Limb (tissue), 2 donors: ENCODE measurements around the gene PEAK1.
A peak's percentile ranks its signal among the peaks of the same experiment; 100 is the strongest.

Source experiments
- DNase-seq, 2 donors: peaks; one replicate each; pipeline ENCODE4 v3.0.0-alpha.2; 2016; ENCODE audit errors: extremely low spot score in 2 of 2

PEAK1 gene, protein sequence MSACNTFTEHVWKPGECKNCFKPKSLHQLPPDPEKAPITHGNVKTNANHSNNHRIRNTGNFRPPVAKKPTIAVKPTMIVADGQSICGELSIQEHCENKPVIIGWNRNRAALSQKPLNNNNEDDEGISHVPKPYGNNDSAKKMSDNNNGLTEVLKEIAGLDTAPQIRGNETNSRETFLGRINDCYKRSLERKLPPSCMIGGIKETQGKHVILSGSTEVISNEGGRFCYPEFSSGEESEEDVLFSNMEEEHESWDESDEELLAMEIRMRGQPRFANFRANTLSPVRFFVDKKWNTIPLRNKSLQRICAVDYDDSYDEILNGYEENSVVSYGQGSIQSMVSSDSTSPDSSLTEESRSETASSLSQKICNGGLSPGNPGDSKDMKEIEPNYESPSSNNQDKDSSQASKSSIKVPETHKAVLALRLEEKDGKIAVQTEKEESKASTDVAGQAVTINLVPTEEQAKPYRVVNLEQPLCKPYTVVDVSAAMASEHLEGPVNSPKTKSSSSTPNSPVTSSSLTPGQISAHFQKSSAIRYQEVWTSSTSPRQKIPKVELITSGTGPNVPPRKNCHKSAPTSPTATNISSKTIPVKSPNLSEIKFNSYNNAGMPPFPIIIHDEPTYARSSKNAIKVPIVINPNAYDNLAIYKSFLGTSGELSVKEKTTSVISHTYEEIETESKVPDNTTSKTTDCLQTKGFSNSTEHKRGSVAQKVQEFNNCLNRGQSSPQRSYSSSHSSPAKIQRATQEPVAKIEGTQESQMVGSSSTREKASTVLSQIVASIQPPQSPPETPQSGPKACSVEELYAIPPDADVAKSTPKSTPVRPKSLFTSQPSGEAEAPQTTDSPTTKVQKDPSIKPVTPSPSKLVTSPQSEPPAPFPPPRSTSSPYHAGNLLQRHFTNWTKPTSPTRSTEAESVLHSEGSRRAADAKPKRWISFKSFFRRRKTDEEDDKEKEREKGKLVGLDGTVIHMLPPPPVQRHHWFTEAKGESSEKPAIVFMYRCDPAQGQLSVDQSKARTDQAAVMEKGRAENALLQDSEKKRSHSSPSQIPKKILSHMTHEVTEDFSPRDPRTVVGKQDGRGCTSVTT (N-terminal part only)

DNA sequence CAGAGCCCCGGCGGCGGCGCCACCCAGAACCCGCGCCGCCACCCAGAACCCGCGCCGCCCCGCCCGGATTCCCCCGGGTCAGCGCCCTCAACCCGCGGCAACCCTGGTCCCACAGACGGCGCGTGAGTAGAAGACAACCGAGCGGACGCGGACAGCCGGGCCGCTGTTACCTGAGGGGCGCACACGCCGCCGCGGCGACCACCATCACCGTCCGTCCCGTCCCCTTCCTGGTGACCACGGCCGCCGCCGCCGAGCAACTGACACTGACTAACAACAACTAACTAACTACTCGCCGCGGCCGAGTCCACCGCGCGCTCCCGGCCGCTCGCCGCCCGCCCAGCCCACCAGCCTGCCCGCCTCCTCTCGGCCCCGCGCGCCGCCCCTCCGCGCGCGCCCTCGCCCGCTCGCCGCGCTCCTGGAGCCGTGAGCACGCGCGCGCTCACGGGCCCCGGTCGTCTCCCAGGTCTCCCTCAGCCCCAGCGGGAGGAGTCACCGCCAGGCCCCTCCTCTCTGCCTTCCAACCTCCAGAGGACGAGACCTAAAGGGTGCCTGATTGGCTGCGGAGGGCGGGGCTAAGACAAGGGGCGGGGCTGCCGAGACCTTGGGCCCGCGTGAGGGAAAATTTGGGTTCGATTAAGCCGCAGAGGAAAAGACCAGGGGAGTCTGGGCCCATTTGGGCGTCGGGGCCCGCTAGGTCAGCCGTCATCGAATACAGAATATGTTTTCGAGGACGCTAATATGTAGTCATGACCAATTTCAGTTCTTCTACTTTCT lies at the start of gene PEAK1:
Gene PEAK1, minus strand, starts transcription at position 269 of the 774 bp plus-strand sequence. CDS start 238,178 bp downstream, outside the sequence.
- peak; percentile 97 to 99 for DNase-seq

DNA sequence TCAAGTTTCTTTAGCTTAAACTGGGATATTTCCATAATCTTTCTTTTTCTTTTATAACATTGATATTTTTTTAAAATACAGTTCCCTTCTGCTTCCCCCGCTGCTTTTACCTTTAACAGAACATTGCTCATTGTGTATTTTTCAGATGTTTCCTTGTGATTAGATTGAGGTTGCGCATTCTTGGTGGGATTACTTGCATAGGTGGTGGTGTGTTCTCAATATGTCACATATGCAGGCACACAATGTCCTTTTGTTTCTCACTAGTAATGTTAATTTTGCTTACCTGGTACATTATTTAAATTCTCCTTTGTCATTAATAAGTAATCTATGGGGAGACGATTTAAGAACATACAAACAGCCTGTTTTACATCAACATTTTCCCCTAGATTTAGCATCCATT lies 49.0 kb upstream of the PEAK1 start:
- no peak for DNase-seq

DNA sequence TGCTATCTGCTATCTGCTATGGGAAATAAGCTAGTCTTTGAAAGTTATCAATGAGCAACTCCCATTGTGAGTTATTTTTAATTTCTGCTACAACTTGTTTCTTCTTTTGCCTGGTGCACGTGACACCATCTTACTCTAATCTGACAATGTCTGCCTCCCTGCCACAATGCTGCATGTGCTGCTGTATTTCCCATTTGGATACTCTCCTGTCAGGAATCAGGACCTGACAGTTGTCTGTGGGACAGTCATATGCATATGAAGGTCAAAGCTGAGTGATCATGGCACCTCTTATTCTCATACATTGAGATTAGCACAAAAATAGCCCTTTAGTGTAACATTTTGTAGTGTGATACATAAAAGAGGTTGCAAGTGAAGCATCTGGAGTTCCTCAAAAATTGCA lies 46.6 kb upstream of the PEAK1 start:
- no peak for DNase-seq

DNA sequence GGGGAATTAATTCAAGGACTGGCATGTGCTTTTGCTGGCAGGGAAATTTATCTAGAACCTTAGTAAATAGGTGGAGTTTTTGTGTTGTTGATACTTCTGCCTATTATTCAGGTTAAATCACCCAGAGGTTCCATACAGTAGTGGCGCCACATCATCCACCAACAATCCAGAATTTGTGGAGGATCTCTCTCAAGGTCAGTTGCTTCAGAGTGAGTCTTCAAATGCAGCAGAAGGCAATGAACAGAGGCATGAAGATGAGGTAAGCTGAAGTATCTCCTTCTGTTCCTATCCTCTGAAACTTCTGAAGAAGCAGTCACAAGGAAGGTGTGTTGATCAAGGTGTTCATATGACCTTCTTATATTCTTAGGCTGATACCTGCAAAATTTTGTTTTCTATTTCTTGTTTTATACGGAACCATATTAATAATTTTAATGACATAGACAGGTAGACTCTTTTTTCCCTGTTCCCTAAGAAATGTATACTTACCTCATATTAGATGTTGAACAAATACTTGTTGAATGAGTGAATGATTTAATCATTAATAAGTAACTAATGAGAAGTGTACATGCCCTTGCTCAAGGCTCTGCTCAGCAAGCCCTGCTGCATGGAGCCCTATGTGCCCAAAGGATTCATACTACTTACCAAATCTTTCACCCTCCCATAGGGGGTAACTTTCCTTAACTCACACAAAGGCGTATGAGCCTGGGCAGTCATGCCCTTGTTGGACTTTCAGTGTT lies 44.4 kb upstream of the PEAK1 start:
- no peak for DNase-seq

DNA sequence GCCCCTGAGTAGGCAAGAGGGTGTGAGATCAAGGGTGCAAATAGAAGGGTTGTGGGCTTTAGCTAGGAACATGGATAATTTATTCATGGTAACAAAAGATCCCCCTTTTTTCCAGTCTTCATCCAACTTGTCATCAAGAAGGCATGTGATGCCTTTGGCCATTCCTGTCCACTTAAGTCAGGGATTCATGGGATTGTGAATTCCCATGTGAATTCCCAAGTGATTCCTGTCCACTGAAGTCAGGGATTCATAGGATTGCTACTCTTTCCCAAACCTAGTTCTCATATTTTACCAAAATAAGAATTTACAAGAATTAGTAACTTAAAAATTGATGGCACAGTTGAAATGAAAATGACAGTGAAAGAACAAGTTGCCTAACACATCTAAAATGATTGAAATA lies 41.6 kb upstream of the PEAK1 start:
- DNase-seq = no peak

DNA sequence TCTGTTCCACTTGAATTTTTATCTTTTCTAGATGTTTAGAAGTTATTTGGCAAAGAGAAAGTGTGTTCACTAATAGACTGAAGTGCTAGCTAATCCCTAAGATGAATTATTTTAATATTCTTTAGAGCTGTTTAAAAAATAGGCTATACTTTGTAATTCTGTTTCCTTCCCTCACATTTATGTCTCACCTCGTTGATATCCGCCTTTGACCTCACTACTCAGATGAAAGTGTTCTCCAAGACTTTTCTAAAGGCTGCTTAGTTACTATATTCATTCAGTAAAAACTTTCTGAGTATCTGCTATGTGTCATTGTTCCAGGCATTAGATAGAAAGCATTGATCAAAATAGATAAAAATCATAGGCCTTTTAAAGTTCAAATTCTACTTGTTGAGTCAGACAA lies 39.1 kb upstream of the PEAK1 start:
- no peak for DNase-seq

DNA sequence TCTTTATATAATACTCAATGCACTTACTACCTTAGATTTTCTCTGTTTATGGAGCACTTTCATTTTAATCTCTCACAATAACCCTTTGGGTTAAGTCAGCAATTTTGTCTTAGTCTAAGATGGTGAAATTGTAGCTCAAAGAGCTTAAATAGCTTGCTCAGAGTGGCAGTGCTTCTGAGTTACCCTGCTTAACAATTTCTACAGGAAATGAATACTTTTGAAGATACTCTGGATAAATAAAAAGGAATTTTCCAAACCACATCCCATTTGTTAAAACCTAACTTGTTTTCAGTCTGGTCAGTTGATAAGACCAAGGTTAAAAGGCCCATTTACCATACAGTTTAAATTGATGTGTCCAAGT lies 38.0 kb upstream of the PEAK1 start:
- no peak for DNase-seq

DNA sequence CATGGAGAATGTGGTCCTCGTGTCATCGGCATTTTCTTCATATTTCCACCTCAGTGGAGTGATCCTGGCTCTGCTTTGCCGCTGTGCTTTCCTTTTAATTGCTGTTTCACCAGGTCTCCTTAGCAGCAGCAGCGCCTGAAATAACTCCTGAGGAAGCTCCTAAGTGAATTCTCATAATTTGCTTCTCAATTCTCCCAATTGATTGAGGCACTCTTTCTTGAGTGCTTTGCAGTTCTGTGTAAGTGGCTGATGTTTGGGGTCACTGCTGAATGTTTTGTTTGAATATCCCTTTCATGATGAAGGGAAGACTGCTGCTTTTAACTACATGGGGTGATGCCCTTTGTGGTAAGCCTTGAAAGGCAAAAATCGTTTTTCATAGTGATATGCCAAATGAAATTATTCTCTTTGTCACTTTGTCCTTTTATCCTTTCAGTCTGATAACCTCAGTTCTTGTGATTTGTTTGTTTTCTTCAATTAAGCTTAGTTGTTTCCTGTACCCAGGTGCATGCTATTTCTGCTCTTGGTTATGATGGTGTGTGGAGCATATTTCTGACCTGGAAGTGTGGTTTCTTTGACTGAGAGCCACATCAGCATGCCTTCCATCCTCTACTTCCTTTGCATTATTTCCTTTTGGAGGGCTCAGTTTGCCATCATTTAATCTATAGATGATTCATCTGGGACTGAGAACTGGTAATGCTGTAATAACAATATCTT lies 37.4 kb upstream of the PEAK1 start:
- DNase-seq = no peak

DNA sequence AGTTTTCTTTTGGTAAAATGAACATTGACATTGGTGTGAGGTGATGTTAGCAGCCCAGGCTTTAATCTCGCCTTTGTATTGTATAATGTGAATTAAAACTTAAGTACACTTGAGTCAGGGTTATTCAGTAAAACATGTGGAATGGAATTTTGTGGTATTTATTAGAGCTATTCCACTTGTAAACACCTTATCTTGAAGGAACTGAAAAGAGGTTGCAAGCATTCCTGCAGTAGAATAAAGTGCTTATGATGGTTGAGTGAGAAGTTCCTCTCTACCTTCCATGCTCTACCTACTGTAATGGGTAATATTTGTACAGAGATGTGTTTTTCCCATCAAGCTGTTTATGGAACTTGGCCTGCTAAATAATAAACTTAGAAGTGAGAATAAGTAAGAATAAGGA lies 36.8 kb upstream of the PEAK1 start:
- no peak for DNase-seq

DNA sequence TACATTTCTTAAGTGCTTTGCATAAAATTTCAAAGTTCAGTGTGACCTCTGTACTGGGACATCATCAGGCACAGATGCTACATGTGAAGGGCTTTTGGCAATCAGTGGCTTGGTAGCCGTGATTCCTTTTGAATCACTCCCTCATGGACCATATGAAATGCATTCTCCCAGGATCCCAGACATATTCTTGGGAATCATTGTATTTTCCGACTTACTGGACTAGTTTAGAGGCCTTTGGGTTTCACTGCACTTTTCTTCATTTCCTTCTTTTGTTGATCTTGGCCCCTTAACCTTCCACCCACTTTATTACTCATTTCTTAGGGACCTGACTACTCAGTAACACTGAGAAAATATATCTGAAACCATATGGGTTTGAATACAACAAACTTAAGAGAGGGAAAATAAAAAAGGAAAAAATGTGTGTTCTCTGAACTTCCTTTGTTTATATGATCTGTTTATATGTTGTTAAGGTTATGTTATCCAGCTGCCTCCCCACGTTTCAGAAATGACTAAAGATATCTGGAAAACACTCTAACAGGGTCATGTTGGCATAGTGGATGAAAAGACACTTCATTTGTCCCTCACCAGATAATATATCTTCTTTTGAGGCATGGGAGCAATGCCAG lies 35.9 kb upstream of the PEAK1 start:
- peak in 1 of 2 donors; percentile 59 for DNase-seq

DNA sequence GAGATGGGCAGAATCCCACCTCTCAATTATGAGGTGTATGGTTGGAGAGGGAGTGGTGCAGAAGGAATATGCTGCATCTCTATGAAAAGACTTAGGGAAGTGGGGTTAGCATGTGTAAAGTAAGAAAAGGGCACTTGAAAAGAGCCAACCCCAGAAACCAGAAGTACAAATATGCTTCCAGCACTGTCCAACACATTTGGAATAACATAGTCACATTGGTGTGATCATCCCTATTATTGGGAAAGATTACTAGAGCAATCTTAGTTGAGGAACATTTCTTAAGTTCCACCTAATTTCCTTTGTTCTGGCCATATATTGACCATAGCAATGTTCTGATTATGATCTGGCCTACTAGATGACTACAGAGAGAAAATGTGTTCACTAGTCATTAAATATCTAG lies 35.0 kb upstream of the PEAK1 start:
- no peak for DNase-seq

DNA sequence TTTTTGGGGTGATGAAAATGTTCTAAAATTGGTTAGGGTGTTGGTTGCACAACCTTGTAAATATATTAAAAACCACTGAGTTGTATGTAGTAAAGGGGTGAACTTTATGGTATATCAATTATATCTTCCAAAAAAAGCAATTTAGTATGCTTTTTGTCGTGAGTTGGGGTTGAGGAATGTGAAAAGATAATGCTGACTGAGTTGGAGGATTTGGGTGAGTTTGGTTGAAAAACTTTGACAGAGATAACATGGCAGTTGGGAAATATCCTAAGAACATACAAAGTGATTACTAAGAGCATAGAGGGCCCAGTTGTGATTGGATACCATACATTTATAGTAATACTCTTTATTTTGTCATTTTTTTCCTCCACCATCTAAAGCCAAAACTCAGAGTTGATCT lies 34.4 kb upstream of the PEAK1 start:
- DNase-seq = no peak

DNA sequence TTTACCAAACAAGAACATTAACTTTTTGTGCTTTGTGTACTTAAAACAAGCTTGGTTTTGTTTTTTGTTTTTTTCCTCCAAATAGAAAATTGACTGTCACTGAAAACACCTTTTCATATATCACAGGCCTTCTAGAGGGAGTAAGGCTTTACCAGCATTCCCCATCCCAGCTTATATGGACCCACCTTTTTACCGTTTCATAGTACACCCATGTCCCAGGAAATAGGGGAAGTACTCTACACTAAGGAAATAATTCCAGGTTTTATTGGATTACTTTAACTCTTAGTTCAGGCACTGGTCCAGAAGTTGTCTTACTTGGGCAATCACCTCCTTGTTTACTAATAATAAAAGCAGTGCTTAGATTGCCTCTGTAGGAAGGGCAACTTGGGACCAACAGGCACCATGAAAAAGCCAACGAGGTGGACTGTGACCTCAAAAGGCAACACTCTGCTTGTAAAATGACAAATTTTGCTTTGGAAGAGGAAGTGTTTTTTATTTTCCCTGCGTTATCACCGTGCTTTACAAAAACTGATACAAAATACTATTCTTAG lies 27.0 kb upstream of the PEAK1 start:
- DNase-seq = no peak

DNA sequence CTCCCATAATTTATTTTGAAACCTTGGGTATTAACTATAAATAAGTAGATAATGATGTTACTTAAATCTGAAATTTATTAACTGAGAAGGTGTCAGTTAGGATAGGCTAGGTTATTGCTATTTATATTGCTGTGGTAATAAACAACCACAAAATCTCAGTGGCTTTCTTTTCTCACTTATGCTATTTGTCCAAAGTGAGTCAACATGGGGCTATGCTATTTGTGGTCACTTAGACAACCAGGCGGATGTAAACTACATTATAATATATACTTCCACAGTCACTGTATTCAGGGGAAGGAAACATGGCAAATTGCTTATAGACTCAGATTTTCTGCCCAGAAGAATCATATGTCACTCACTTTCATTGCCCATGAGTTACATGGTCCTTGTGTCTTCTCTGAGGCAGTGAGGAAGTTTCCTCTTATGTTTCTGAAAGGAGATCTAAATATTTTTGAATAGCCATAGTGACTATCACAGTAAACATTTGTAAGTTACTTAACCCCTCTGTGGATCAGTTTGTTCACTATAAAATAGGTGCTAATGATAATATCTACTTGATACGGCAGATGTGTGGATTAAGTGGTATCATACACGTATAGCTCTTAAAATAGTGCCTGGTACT lies 20.6 kb upstream of the PEAK1 start:
- no peak for DNase-seq

DNA sequence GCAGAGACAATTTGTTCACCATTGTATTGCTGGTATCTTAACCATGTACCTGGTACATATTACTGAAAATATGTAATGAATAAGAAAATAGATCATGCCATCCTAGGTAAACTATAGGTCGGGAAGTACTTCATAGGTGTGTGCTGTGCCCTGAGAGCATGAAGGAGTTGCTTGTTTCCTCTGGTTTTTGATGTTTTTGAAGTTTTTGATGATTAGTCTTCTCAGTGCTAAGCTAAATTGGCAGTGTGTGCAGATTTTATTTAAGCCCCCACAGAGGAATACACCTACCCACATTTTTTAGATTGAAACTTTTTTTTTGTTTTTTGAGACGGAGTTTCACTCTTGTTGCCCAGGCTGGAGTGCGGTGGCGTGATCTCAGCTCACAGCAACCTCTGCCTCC lies 17.4 kb upstream of the PEAK1 start:
- no peak for DNase-seq

DNA sequence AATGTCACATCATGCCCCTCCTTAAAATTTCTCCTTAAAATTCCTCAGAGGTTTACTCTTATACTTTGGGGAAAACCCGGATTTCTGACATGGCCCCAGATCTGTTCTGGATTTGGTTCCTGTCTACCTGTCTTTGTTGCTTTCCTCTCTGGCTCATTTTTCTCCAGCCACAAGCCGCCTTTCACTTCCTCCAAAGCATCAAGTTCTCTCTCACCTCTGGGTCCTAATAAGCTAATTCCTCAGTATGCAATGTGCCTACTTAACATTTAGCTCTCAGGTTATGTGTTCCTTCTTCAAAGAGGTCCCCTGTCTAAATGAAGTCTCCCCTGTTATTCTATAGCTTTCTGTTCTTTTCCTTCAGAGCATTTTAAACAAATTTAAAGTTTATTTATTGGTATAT lies 16.9 kb upstream of the PEAK1 start:
- no peak for DNase-seq

DNA sequence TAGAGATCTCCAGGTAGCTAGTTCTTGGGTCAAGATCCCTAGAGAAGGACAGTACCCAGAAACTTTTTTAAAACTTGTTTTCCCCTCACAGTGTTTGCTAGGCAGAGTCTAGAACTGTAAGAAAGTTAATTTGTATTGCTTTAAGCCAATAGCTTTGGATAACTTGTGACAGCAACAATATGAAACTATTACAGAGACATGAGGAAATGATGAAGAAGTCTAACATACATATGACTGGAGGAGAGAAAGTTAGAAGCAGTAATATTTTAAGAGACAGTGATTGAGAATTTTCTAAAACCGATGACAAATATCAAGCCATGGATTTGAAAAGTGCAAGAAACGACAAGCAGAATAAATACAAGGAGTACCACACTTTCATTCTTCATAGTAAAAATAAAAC lies 10.7 kb upstream of the PEAK1 start:
- no peak for DNase-seq

DNA sequence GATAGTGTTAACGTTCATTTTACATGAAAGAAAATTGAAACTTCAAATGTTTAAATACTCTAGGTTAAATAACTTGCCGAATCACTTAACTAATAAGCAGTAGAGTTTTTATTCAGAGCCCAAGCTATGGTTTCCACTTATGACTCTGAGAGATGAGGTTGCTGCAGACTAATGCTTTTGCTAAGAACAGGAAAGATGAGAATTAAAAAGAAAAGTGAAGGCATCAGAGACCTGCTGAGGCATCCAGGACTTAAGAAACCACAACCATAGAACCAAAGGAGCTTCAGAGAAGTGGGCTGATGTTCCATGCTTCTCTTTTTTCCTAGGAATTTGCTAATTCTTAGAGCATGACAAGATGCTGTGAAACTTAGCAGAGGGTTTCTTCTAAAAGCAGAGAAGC lies 10.3 kb upstream of the PEAK1 start:
- DNase-seq = no peak

DNA sequence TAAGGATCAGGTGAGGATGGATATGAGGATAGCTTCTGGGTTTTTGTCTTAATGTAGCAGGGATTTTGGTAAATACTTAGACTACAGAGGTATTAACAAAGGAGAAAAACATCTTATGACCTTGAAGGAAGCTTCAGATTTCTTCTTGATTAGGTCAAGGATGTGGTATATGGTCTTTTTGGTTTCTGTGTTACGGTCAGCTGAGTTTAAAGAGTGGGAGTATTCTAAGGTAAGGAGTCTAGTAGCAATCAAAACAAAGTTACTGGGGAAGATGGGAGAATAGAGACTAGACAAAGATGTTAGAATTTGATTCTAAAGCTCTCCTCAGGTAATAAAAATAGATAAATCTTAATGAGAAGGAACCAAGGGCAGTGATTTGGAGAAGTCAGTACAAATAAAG lies 7.0 kb upstream of the PEAK1 start:
- DNase-seq = no peak
